ENCODE data around the gene DGKG.

- TF ChIP-seq CTCF (conservative IDR thresholded peaks at IDR 0.05; ENCODE audit: low read depth, low read length) (no peak), EZH2 (IDR thresholded peaks at IDR 0.05; ENCODE audit: borderline replicate concordance, low read depth, low read length, poor library complexity, severe bottlenecking) (no peak)
These were observed 13.4 kb upstream of the DGKG start for GRCh38 chr3:186375443-186375842.

All from A673 (cell line).